Activated naive CD8-positive, alpha-beta T cell treated with anti-CD3 and anti-CD28 coated beads, Interleukin-2, amount 10 ng/mL, durations not matched to agents 7 days and 5 days (primary cell): ENCODE results near the gene STX1A. TPM values are rescaled to one million over a fixed set of nuclear protein-coding genes. Genes with fewer than 3 reads are reported as not detected.
A peak's percentile ranks its signal among the peaks of the same experiment; 100 is the strongest.
"Not testable (repeated sequence)": the region's sequence is repeated elsewhere in the genome, so short reads cannot be mapped to it uniquely, and the experiment has no call there.

Source experiments
- ATAC-seq: fragments of 150-1000 bp; cut with Tn5 transposase; one replicate; pipeline ENCODE4 v1.10.0; 2021; ENCODE audit warnings: low read depth, moderate library complexity
- POLR2A ChIA-PET: fragments of 350-600 bp; sonication (Branson Sonifier 250); formaldehyde crosslinking; loops from one replicate; lab custom pipeline; 2021; ENCODE audit warnings: antibody characterized with exemption; lab: Charles Lee
- DNase-seq: peaks from one replicate; pipeline ENCODE4 v3.0.0; 2021
- H3K27ac Mint-ChIP-seq: one replicate; pipeline ENCODE4 v1.8.0; 2022; ENCODE audit warnings: mild to moderate bottlenecking, mixed read lengths
- H3K27me3 Mint-ChIP-seq: one replicate; pipeline ENCODE4 v1.8.0; 2022; ENCODE audit warnings: mild to moderate bottlenecking, moderate library complexity, mixed read lengths
- H3K36me3 Mint-ChIP-seq: one replicate; pipeline ENCODE4 v1.8.0; 2021; ENCODE audit warnings: mild to moderate bottlenecking, mixed read lengths
- H3K4me1 Mint-ChIP-seq: one replicate; pipeline ENCODE4 v1.8.0; 2021; ENCODE audit warnings: mixed read lengths
- H3K4me3 Mint-ChIP-seq: one replicate; pipeline ENCODE4 v1.8.0; 2022; ENCODE audit warnings: mild to moderate bottlenecking, moderate library complexity, mixed read lengths
- H3K9me3 Mint-ChIP-seq: one replicate; pipeline ENCODE4 v1.8.0; 2021; ENCODE audit warnings: mixed read lengths
- total RNA-seq, 2 experiments: library from RNA; stranded (reverse); gene quantifications; one replicate each; pipeline ENCODE4 v1.2.3, GENCODE V29; 2021

The STX1A gene
- total RNA-seq, 2 experiments from 2014 or later: 8.0 to 9.9 TPM

GRCh38 chr7:73681031-73681430 is 38.4 kb downstream of the STX1A start:
- POLR2A ChIA-PET: no interaction called here
- Mint-ChIP-seq H3K36me3 (peaks cover 19% of the 10 kb centered on the region), H3K4me1 (peaks cover 22% of the 10 kb centered on the region), H3K9me3 (no peaks in the 10 kb centered on the region), H3K27ac (peak overlapping the region; percentile 6), H3K4me3 (peak overlapping the region; percentile 36), H3K27me3 (no peaks in the 10 kb centered on the region)
- ATAC-seq: no peak
- no peak for DNase-seq

- Mint-ChIP-seq H3K36me3 (peaks cover 19% of the 10 kb centered on the region), H3K27ac (no peak overlapping the region), H3K27me3 (no peaks in the 10 kb centered on the region), H3K4me3 (no peak overlapping the region), H3K9me3 (no peaks in the 10 kb centered on the region), H3K4me1 (peaks cover 22% of the 10 kb centered on the region)
- no peak for ATAC-seq
- POLR2A ChIA-PET: no interaction called here
- no peak for DNase-seq
These were observed 39.0 kb downstream of the STX1A start for GRCh38 chr7:73680501-73680900.

- no peak overlapping the region for H3K27ac Mint-ChIP-seq
- H3K4me1 Mint-ChIP-seq: peaks cover 22% of the 10 kb centered on the region
- POLR2A ChIA-PET: no interaction called here
- DNase-seq (no peak), ATAC-seq (no peak)
- no peaks in the 10 kb centered on the region for H3K9me3 Mint-ChIP-seq
- H3K36me3 Mint-ChIP-seq: peaks cover 19% of the 10 kb centered on the region
- no peaks in the 10 kb centered on the region for H3K27me3 Mint-ChIP-seq
- no peak overlapping the region for H3K4me3 Mint-ChIP-seq
These were observed 39.8 kb downstream of the STX1A start for GRCh38 chr7:73679709-73680108.

- H3K9me3 Mint-ChIP-seq: no peaks in the 10 kb centered on the region
- no peak overlapping the region for H3K4me3 Mint-ChIP-seq
- no peaks in the 10 kb centered on the region for H3K27me3 Mint-ChIP-seq
- no peak overlapping the region for H3K27ac Mint-ChIP-seq
- H3K4me1 Mint-ChIP-seq: peaks cover 19% of the 10 kb centered on the region
- H3K36me3 Mint-ChIP-seq: peaks cover 19% of the 10 kb centered on the region
- DNase-seq (no peak), ATAC-seq (no peak)
- POLR2A ChIA-PET: no interaction called here
These were observed 40.6 kb downstream of the STX1A start for GRCh38 chr7:73678862-73679261.

GRCh38 chr7:73676062-73676461 is 43.4 kb downstream of the STX1A start:
- ATAC-seq, POLR2A ChIA-PET, H3K4me1 Mint-ChIP-seq, H3K9me3 Mint-ChIP-seq, H3K27me3 Mint-ChIP-seq, H3K4me3 Mint-ChIP-seq, H3K27ac Mint-ChIP-seq, DNase-seq: not testable (repeated sequence)
- H3K36me3 Mint-ChIP-seq: peaks cover 15% of the 10 kb centered on the region

DNA sequence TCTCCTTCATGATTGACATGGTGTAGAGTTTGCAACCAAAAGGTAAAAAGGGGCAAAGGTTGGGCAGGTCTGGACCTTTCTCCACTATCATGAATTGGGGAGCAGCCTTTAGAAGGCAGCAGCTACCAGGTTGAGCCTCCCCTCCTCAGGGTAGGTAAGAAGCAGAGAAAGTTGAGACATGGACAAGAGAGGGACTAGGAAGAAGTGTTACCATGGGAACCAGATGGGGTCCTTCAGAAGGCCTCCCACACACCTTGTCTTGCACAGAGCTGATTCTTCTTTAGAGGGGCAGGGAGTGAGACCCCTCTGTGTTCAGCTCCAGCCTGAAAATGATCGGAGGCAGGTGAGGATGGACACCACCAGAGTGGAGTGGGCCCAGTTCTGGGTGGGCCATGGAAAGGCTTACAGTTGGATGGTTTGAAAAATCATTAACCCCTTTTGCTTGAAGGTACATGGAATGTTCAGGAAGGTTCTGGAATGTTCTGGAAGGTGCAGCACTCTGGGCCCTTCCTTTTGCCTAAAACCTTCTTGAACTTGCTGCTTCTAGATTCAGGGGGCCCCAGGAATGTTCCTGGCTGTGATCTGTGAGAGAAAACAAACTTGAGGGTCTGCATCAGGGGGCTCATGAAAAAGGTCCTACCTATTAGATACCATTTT is 44.9 kb downstream of the STX1A start:
- ATAC-seq (no peak), DNase-seq (no peak)
- Mint-ChIP-seq H3K4me3 (no peak overlapping the region), H3K4me1 (peaks cover 4% of the 10 kb centered on the region), H3K9me3 (no peaks in the 10 kb centered on the region), H3K27me3 (peaks cover 8% of the 10 kb centered on the region), H3K27ac (no peak overlapping the region), H3K36me3 (peaks cover 13% of the 10 kb centered on the region)
- POLR2A ChIA-PET: no interaction called here

- H3K4me1 Mint-ChIP-seq: peaks cover 3% of the 10 kb centered on the region
- no peaks in the 10 kb centered on the region for H3K9me3 Mint-ChIP-seq
- no peak for DNase-seq
- H3K36me3 Mint-ChIP-seq: no peaks in the 10 kb centered on the region
- no peak overlapping the region for H3K27ac Mint-ChIP-seq
- POLR2A ChIA-PET: no interaction called here
- peaks cover 20% of the 10 kb centered on the region for H3K27me3 Mint-ChIP-seq
- no peak for ATAC-seq
- no peak overlapping the region for H3K4me3 Mint-ChIP-seq
These were observed 47.5 kb downstream of the STX1A start for GRCh38 chr7:73671857-73672445.

DNA sequence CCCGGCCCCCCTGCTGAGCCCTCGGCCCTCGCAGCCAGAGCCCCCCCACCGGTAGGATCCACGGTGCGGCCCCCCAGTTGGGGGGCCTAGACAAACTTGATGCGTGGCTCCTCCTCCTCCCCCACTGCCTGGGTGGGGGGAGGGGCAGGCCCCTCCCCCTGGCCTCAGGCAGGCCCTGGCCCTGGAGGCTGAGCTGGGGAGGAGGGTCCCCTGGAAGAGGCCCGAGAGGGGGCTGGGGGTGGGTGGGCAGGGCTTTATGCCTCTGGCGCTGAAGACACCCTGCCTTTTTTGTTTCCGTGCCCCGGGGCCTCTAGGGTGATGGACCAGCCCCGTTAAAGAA is 48.2 kb downstream of the STX1A start:
- Mint-ChIP-seq H3K27me3 (peaks cover 24% of the 10 kb centered on the region), H3K4me1 (peaks cover 3% of the 10 kb centered on the region), H3K9me3 (no peaks in the 10 kb centered on the region), H3K4me3 (no peak overlapping the region), H3K36me3 (no peaks in the 10 kb centered on the region), H3K27ac (no peak overlapping the region)
- ATAC-seq (no peak), DNase-seq (no peak)
- POLR2A ChIA-PET: no interaction called here

GRCh38 chr7:73669858-73670385 is 49.5 kb downstream of the STX1A start:
- POLR2A ChIA-PET: no interaction called here
- Mint-ChIP-seq H3K4me1 (peaks cover 6% of the 10 kb centered on the region), H3K9me3 (no peaks in the 10 kb centered on the region)

GRCh38 chr7:73669288-73669701 is 50.2 kb downstream of the STX1A start:
- no peaks in the 10 kb centered on the region for H3K9me3 Mint-ChIP-seq
- peaks cover 38% of the 10 kb centered on the region for H3K27me3 Mint-ChIP-seq
- H3K4me3 Mint-ChIP-seq: no peak overlapping the region
- H3K36me3 Mint-ChIP-seq: no peaks in the 10 kb centered on the region
- H3K27ac Mint-ChIP-seq: no peak overlapping the region
- ATAC-seq: no peak
- POLR2A ChIA-PET: no interaction called here
- DNase-seq: peak; percentile 30
- H3K4me1 Mint-ChIP-seq: peaks cover 8% of the 10 kb centered on the region

More at GRCh38 chr7:73669858-73670385, 49.5 kb downstream of the STX1A start:
- H3K27me3 Mint-ChIP-seq: peaks cover 35% of the 10 kb centered on the region
- H3K36me3 Mint-ChIP-seq: no peaks in the 10 kb centered on the region
- no peak overlapping the region for H3K4me3 Mint-ChIP-seq
- ATAC-seq (no peak), DNase-seq (no peak)
- no peak overlapping the region for H3K27ac Mint-ChIP-seq

DNA sequence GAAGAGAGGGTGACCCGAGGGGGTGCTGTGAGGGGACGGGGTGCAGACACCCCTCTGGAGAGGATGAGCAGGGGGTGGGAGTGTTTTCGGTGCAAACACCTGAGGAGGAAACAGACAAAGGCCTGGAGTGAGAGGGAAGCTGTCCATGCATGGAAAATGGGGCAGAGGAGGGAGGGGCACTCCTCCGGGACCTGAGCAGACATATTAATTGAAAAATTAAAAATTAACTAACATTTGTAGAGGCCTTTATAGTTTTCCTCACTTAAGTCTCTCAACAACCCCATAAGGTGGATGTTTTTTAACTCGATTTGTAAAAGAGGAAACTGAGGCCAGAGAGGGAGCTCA is 50.6 kb downstream of the STX1A start:
- Mint-ChIP-seq H3K9me3 (no peaks in the 10 kb centered on the region), H3K36me3 (no peaks in the 10 kb centered on the region), H3K4me1 (peaks cover 8% of the 10 kb centered on the region), H3K4me3 (peak overlapping the region; percentile 67), H3K27me3 (peaks cover 42% of the 10 kb centered on the region), H3K27ac (no peak overlapping the region)
- DNase-seq: no peak
- no peak for ATAC-seq
- POLR2A ChIA-PET: no interaction called here

DNA sequence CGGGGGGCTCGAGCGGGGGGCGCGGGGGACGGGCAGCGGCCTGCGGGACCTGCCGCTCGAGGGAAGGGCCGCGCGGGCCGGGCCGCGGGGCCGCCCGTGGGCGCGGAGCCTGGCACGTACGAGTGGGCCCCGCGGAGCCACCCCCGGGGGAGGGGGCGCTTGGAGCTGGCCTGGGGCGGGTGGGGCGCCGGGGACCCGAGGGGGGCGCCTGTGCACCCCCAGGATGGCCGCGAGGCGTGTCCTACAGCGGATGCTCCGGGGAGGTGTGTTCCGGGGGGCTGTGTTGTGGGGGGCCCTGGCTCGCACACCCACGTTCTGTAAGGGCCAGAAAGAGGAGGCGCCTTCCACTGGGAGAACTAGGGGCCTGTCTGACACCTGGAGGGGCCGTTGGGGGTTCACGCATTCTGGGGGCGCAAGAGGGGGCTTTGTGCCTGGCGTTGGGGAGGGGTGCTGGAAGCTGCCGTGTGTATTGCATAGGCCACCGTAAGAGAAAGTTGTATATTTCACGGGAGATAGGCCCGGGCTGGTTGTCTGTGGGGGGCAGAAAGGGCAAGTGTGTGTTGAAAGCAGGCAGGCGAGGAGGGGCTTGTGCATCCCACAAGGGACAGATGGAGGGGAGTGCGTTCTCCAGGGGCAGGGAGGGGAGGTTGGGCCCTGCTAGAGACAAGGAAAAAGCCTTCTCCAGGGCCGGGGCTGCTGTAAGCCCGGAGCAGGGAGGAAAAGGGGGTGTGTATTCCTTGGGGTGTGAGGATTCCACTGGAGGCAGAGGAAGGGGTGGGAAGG is 51.2 kb downstream of the STX1A start:
- Mint-ChIP-seq H3K9me3 (peaks cover under 1% of the 10 kb centered on the region), H3K4me3 (peak overlapping the region; percentile 67), H3K27me3 (peaks cover 48% of the 10 kb centered on the region), H3K4me1 (peaks cover 8% of the 10 kb centered on the region), H3K36me3 (no peaks in the 10 kb centered on the region), H3K27ac (peak overlapping the region; percentile 2)
- ATAC-seq (peak; percentile 7), DNase-seq (peak; percentile 32)
- POLR2A ChIA-PET: interaction anchor here (0.6 to 0.9 kb wide), 2 partner anchors 36 to 57 kb away, joined by 3 read pairs; no protein-coding TSS in a partner anchor

DNA sequence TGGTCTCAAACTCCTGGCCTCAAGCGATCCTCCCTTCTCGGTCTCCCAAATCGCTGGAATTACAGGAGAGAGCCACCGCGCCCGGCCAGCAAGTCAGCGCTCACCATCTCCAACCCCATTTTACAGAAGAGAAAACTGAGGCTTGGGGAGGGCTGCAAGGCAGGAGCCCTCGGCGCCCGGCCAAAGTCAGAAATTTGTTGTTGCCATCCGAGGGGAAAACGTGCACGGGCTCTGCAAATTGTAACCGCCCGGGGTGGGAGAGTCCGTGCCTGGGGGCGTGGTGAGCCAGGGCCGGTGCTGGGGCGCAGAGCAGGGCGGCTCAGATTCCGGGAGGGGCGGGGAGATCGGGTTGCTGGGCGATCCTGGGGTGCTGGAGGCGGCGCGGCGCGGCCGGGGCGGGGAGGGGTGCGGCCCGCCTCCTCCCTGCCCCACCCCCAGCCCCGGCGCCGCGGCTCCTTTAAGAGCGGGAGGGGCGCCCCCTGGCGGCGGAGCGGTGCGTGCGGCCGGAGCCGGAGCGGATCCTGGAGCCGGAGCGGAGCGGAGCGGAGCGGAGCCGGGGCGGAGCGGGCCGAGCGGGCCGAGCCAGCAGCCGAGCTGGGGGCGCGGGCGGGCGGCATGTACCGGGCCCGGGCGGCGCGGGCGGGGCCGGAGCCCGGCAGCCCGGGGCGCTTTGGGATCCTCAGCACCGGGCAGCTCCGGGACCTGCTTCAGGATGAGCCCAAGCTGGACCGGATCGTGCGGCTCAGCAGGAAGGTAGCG is 51.9 kb downstream of the STX1A start, which contains the start of gene VPS37D:
TSS of gene VPS37D (plus strand) at position 488 of the 759 bp plus-strand sequence. CDS start at position 616, 128 bp downstream.
- DNase-seq (peak; percentile 99), ATAC-seq (peak; percentile 94)
- Mint-ChIP-seq H3K4me1 (peaks cover 8% of the 10 kb centered on the region), H3K4me3 (peak within 1 kb of the TSS; percentile 78), H3K36me3 (no peaks in the 10 kb centered on the region), H3K27ac (peak within 1 kb of the TSS; percentile 38), H3K27me3 (peaks cover 52% of the 10 kb centered on the region), H3K9me3 (peaks cover 5% of the 10 kb centered on the region)
- POLR2A ChIA-PET: interaction anchor here (0.6 to 0.9 kb wide), 2 partner anchors 36 to 58 kb away, joined by 3 read pairs; no protein-coding TSS in a partner anchor
